CD4-positive, alpha-beta T cell (primary cell): ENCODE data around the gene PTPRD. TPM values are rescaled to one million over a fixed set of nuclear protein-coding genes. Genes with fewer than 3 reads are reported as not detected.

Source experiments
- ATAC-seq: fragments of 200-7000 bp; cut with Tn5 transposase; one replicate; pipeline ENCODE4 v1.10.0; 2022; ENCODE audit warnings: mild to moderate bottlenecking; ENCODE audit not compliant: poor library complexity
- CTCF ChIA-PET: fragments of 350-600 bp; sonication (Branson Sonifier 250); formaldehyde crosslinking; loops from one replicate; lab custom pipeline; 2021; ENCODE audit warnings: antibody characterized with exemption, inconsistent platforms; lab: Charles Lee
- POLR2A ChIA-PET: fragments of 350-600 bp; sonication (Branson Sonifier 250); formaldehyde crosslinking; loops from one replicate; lab custom pipeline; 2021; ENCODE audit warnings: antibody characterized with exemption, inconsistent platforms; lab: Charles Lee
- DNase-seq, 14 experiments: peaks; one replicate each; pipeline ENCODE4 v3.0.0-alpha.2; 2013 to 2020; ENCODE audit warnings: mixed read lengths in 2 of 14
- H3K27ac ChIP-seq, 2 donors: one replicate each; pipeline versions ENCODE4 v1.5.1 to v1.7.0; 2013; ENCODE audit warnings: low read length in 2 of 2, low read depth in 1 of 2, mild to moderate bottlenecking in 1 of 2
- H3K27me3 ChIP-seq, 2 experiments: 1 replicate in 1 of 2; 2 replicates in 1 of 2; pipeline versions ENCODE4 v1.6.1 to v1.7.0; 2013; ENCODE audit warnings: low read length in 2 of 2, control low read depth in 1 of 2, mild to moderate bottlenecking in 1 of 2, moderate library complexity in 1 of 2; ENCODE audit not compliant: insufficient read depth in 2 of 2, control insufficient read depth in 1 of 2
- H3K36me3 ChIP-seq: one replicate; pipeline ENCODE4 v1.6.1; 2013; ENCODE audit warnings: low read length, control low read depth; ENCODE audit not compliant: insufficient read depth
- H3K4me1 ChIP-seq: one replicate; pipeline ENCODE4 v1.6.1; 2013; ENCODE audit warnings: low read length, control low read depth; ENCODE audit not compliant: insufficient read depth
- H3K4me3 ChIP-seq: one replicate; pipeline ENCODE4 v1.5.1; 2013; ENCODE audit warnings: mild to moderate bottlenecking, low read length, moderate library complexity
- H3K9me3 ChIP-seq, 2 experiments: 1 replicate in 1 of 2; 2 replicates in 1 of 2; pipeline versions ENCODE4 v1.6.1 to v1.7.0; 2013; ENCODE audit warnings: low read length in 2 of 2, mild to moderate bottlenecking in 2 of 2, control low read depth in 1 of 2, moderate library complexity in 1 of 2; ENCODE audit not compliant: control insufficient read depth in 1 of 2, insufficient read depth in 1 of 2
- H3K27ac Mint-ChIP-seq: one replicate; pipeline ENCODE4 v1.8.0; 2020; ENCODE audit warnings: mixed read lengths
- H3K27me3 Mint-ChIP-seq: one replicate; pipeline ENCODE4 v1.8.0; 2021; ENCODE audit warnings: mixed read lengths
- H3K36me3 Mint-ChIP-seq: one replicate; pipeline ENCODE4 v1.8.0; 2021; ENCODE audit warnings: low read depth, mixed read lengths
- H3K4me1 Mint-ChIP-seq: one replicate; pipeline ENCODE4 v1.8.0; 2021; ENCODE audit warnings: low read depth, mixed read lengths
- H3K4me3 Mint-ChIP-seq: one replicate; pipeline ENCODE4 v1.8.0; 2020; ENCODE audit warnings: mild to moderate bottlenecking, mixed read lengths
- H3K9me3 Mint-ChIP-seq: one replicate; pipeline ENCODE4 v1.8.0; 2020; ENCODE audit warnings: mixed read lengths
- intact Hi-C, 2 experiments: fragments of 100-400 bp; cut with DNase I in 1 of 2; cut with micrococcal nuclease in 1 of 2; formaldehyde crosslinking; loops; one replicate each; pipeline versions ENCODE4 v1.15.1 to v1.9.0; 2023 to 2025; cut with DNase I, micrococcal nuclease
- total RNA-seq, 174 experiments: library from RNA in 2 of 174; stranded (reverse) in 2 of 174; gene quantifications; one replicate each; pipeline ENCODE4 v1.2.3 and lab custom pipeline; 2021 to 2026
- TF ChIP-seq, protein P1 (sequence below): fragments of 200-600 bp; IDR thresholded peaks from one replicate; pipeline ENCODE4 v1.8.0; 2022; ENCODE audit warnings: antibody characterized with exemption, mild to moderate bottlenecking

Gene PTPRD
- total RNA-seq, 2 experiments from 2014 or later = not detected

GRCh38 chr9:8871796-8872445 is 1740.9 kb downstream of the PTPRD start:
- ATAC-seq (no peak), DNase-seq (no peak)
- Mint-ChIP-seq H3K4me1 (no peaks in the 10 kb centered on the region), H3K27ac (no peak overlapping the region), H3K27me3 (no peaks in the 10 kb centered on the region), H3K36me3 (no peaks in the 10 kb centered on the region), H3K4me3 (no peak overlapping the region), H3K9me3 (no peaks in the 10 kb centered on the region)
- no peaks in the 10 kb centered on the region for H3K4me1 ChIP-seq
- intact Hi-C loops = no loop called here
- no peaks in the 10 kb centered on the region for H3K36me3 ChIP-seq
- no peaks in the 10 kb centered on the region for H3K9me3 ChIP-seq
- H3K27me3 ChIP-seq = no peaks in the 10 kb centered on the region
- TF ChIP-seq, protein P1, sequence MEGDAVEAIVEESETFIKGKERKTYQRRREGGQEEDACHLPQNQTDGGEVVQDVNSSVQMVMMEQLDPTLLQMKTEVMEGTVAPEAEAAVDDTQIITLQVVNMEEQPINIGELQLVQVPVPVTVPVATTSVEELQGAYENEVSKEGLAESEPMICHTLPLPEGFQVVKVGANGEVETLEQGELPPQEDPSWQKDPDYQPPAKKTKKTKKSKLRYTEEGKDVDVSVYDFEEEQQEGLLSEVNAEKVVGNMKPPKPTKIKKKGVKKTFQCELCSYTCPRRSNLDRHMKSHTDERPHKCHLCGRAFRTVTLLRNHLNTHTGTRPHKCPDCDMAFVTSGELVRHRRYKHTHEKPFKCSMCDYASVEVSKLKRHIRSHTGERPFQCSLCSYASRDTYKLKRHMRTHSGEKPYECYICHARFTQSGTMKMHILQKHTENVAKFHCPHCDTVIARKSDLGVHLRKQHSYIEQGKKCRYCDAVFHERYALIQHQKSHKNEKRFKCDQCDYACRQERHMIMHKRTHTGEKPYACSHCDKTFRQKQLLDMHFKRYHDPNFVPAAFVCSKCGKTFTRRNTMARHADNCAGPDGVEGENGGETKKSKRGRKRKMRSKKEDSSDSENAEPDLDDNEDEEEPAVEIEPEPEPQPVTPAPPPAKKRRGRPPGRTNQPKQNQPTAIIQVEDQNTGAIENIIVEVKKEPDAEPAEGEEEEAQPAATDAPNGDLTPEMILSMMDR = no peak
- no peak overlapping the region for H3K4me3 ChIP-seq
- CTCF ChIA-PET = no interaction called here
- H3K27ac ChIP-seq = no peak overlapping the region
- POLR2A ChIA-PET = no interaction called here

GRCh38 chr9:8871396-8871795 is 1741.4 kb downstream of the PTPRD start:
- no peak overlapping the region for H3K27ac Mint-ChIP-seq
- no peaks in the 10 kb centered on the region for H3K4me1 Mint-ChIP-seq
- Histone ChIP-seq H3K4me1 (no peaks in the 10 kb centered on the region), H3K9me3 (no peaks in the 10 kb centered on the region), H3K27me3 (no peaks in the 10 kb centered on the region), H3K36me3 (no peaks in the 10 kb centered on the region), H3K27ac (no peak overlapping the region), H3K4me3 (no peak overlapping the region)
- no peak for ATAC-seq
- TF ChIP-seq, protein P1 = no peak
- CTCF ChIA-PET = no interaction called here
- POLR2A ChIA-PET = no interaction called here
- no peaks in the 10 kb centered on the region for H3K36me3 Mint-ChIP-seq
- DNase-seq = no peak
- H3K4me3 Mint-ChIP-seq = no peak overlapping the region
- no peaks in the 10 kb centered on the region for H3K9me3 Mint-ChIP-seq
- H3K27me3 Mint-ChIP-seq = no peaks in the 10 kb centered on the region
- intact Hi-C loops = no loop called here

DNA sequence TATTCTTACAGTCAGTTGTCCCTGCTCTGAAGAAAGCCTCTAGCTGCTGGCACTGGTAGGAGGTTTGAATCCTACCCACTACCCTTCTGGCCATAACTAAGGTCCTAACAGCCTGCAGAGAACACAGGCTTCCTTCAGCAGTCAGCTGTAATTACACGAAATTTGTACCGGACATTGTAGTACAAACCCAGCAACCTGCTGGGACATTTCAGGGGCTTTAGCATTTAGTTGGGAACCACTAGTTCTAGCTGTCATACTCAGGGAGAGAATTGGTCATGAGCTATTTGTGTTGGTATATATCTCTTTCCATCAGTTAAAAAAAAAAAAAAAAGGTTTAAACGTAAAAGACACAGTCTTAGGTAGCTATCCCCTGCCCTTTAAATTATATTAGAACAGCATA is 1743.0 kb downstream of the PTPRD start:
- Histone ChIP-seq H3K27me3 (no peaks in the 10 kb centered on the region), H3K4me1 (no peaks in the 10 kb centered on the region), H3K9me3 (no peaks in the 10 kb centered on the region), H3K4me3 (no peak overlapping the region), H3K27ac (no peak overlapping the region), H3K36me3 (no peaks in the 10 kb centered on the region)
- ChIA-PET CTCF (no interaction called here), POLR2A (no interaction called here)
- ATAC-seq = no peak
- Mint-ChIP-seq H3K36me3 (no peaks in the 10 kb centered on the region), H3K4me3 (no peak overlapping the region), H3K27ac (no peak overlapping the region), H3K4me1 (no peaks in the 10 kb centered on the region), H3K27me3 (no peaks in the 10 kb centered on the region), H3K9me3 (no peaks in the 10 kb centered on the region)
- DNase-seq = no peak
- TF ChIP-seq, protein P1 = no peak
- intact Hi-C loops = no loop called here
